ENCODE data around the gene FDX2. TPM values are rescaled to one million over a fixed set of nuclear protein-coding genes. Genes with fewer than 3 reads are reported as not detected.

FDX2 gene
- total and polyA plus RNA-seq, 8 donors, result 16.0 to 25.4 (median 19.6) TPM

DNA sequence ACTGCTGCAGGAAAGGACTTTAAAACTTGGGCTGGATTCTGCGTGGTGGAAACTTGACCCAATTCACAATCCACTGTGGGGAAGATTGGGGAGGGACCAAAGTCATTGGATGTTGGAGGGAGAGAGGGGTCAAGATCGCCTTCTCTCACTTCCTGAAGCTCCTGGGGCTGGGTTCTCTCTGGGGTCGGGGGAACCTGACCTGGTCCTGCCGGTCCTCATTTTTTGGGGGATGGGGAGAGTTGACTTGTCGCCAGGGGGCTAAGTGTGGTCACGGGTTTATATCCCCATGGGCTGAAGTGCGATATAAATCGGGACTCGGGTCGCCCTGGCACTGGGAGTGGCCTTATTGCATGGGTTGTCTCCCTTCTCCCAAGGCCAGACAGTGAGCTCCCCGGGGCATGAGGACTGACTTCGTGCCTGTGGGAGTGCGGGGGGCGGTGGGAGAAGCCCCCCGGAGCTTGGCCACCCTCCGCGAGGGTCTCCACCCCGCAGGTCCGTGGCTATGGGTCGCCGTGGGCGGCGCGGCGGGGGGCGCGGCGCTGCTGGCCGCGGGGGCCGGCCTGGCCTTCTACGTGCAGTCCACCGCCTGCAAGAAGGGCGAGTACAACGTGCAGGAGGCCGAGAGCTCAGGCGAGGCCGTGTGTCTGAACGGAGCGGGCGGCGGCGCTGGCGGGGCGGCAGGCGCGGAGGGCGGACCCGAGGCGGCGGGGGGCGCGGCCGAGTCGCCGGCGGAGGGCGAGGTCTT is 19.8 kb downstream of the FDX2 start:
- TF ChIP-seq, protein P1, sequence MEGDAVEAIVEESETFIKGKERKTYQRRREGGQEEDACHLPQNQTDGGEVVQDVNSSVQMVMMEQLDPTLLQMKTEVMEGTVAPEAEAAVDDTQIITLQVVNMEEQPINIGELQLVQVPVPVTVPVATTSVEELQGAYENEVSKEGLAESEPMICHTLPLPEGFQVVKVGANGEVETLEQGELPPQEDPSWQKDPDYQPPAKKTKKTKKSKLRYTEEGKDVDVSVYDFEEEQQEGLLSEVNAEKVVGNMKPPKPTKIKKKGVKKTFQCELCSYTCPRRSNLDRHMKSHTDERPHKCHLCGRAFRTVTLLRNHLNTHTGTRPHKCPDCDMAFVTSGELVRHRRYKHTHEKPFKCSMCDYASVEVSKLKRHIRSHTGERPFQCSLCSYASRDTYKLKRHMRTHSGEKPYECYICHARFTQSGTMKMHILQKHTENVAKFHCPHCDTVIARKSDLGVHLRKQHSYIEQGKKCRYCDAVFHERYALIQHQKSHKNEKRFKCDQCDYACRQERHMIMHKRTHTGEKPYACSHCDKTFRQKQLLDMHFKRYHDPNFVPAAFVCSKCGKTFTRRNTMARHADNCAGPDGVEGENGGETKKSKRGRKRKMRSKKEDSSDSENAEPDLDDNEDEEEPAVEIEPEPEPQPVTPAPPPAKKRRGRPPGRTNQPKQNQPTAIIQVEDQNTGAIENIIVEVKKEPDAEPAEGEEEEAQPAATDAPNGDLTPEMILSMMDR (IDR thresholded peaks at IDR 0.05), result no peak
- H3K9me3 ChIP-seq, result no peaks in the 10 kb centered on the region
- no peak for ATAC-seq
- peak overlapping the region in 1 of 2 donors; percentile 40 for H3K4me3 ChIP-seq
- peaks cover 27 to 62% of the 10 kb centered on the region in 2 donors for H3K27me3 ChIP-seq
- H3K36me3 ChIP-seq, result no peaks in the 10 kb centered on the region
- intact Hi-C loops (cut with DNase I), result no loop called here
- DNase-seq, result no peak
- H3K4me1 ChIP-seq, result peaks cover 9 to 60% of the 10 kb centered on the region in 2 donors
- H3K27ac ChIP-seq, result no peak overlapping the region

DNA sequence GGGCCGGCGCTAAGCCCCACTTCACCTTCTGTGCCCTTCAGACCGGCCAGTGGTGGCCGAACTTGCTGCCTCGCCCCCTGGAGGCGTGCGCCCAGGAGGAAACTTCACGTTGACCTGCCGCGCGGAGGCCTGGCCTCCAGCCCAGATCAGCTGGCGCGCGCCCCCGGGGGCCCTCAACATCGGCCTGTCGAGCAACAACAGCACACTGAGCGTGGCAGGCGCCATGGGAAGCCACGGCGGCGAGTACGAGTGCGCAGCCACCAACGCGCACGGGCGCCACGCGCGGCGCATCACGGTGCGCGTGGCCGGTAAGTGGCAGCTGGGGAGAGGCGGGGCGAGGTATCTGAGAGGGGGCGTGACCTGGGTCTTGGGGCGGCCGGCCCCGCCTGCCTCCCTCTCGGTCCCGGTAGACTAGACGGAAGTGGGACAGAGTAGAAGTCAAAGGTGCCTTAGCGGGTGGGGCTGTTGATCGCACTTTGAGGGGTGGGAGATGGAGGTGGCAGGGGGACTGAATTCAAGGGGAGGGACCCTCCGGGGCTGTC is 20.4 kb downstream of the FDX2 start:
- no peak overlapping the region for H3K27ac ChIP-seq
- no peaks in the 10 kb centered on the region for H3K9me3 ChIP-seq
- DNase-seq (peak in 3 of 4 donors; percentile 39 to 94 (median 75)), ATAC-seq (peak; percentile 39)
- H3K36me3 ChIP-seq, result no peaks in the 10 kb centered on the region
- intact Hi-C loops (cut with DNase I), result no loop called here
- TF ChIP-seq, protein P1 (IDR thresholded peaks at IDR 0.05), result no peak
- H3K27me3 ChIP-seq, result peaks cover 31 to 68% of the 10 kb centered on the region in 2 donors
- H3K4me1 ChIP-seq, result peaks cover 15 to 66% of the 10 kb centered on the region in 2 donors
- peak overlapping the region; percentile 24 to 40 for H3K4me3 ChIP-seq

DNA sequence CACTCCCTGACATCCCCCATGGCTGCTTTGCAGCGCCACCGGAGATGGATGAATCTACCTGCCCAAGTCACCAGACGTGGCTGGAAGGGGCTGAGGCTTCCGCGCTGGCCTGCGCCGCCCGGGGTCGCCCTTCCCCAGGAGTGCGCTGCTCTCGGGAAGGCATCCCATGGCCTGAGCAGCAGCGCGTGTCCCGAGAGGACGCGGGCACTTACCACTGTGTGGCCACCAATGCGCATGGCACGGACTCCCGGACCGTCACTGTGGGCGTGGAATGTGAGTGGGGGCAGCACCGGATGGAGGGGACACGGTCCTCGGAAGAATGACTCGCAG is 21.5 kb downstream of the FDX2 start:
- Histone ChIP-seq H3K36me3 (no peaks in the 10 kb centered on the region), H3K27ac (no peak overlapping the region), H3K27me3 (peaks cover 31 to 79% of the 10 kb centered on the region in 2 donors), H3K4me1 (peaks cover 26 to 67% of the 10 kb centered on the region in 2 donors), H3K4me3 (no peak overlapping the region), H3K9me3 (no peaks in the 10 kb centered on the region)
- no peak for ATAC-seq
- DNase-seq, result peak in 1 of 4 donors; percentile 80
- intact Hi-C loops (cut with DNase I), result no loop called here
- TF ChIP-seq, protein P1 (IDR thresholded peaks at IDR 0.05), result no peak

DNA sequence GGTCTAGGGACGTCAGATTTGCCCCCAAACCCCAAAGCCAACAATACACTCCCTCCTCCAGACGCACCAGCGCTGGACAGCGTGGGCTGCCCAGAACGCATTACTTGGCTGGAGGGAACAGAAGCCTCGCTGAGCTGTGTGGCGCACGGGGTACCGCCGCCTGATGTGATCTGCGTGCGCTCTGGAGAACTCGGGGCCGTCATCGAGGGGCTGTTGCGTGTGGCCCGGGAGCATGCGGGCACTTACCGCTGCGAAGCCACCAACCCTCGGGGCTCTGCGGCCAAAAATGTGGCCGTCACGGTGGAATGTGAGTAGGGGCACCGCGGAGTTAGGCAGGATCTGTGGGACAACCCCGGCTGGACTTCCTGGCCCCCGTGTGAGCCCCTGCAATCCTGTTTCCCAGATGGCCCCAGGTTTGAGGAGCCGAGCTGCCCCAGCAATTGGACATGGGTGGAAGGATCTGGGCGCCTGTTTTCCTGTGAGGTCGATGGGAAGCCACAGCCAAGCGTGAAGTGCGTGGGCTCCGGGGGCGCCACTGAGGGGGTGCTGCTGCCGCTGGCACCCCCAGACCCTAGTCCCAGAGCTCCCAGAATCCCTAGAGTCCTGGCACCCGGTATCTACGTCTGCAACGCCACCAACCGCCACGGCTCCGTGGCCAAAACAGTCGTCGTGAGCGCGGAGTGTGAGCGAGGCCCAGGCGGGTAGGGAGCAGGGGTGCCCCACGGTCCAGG is 22.0 kb downstream of the FDX2 start:
- TF ChIP-seq, protein P1 (IDR thresholded peaks at IDR 0.05), result no peak
- ATAC-seq, result no peak
- intact Hi-C loops (cut with DNase I), result no loop called here
- no peak overlapping the region for H3K27ac ChIP-seq
- no peaks in the 10 kb centered on the region for H3K36me3 ChIP-seq
- H3K4me3 ChIP-seq, result peak overlapping the region in 1 of 2 donors; percentile 48
- peaks cover 31 to 84% of the 10 kb centered on the region in 2 donors for H3K27me3 ChIP-seq
- no peaks in the 10 kb centered on the region for H3K9me3 ChIP-seq
- peak in 1 of 4 donors; percentile 57 for DNase-seq
- H3K4me1 ChIP-seq, result peaks cover 31 to 71% of the 10 kb centered on the region in 2 donors
